ENCODE measurements around the gene SIPA1L3.

The SIPA1L3 gene

GRCh38 chr19:37943480-37943879, 36.5 kb downstream of the SIPA1L3 start:
- TF ChIP-seq OSR1 (CRISPR knock-in tag; IDR thresholded peaks at IDR 0.05), result no peak
- no peak for TF ChIP-seq ZNF8 (CRISPR knock-in tag; IDR thresholded peaks at IDR 0.05)
- no peak for ATAC-seq

GRCh38 chr19:37946132-37946531, 39.1 kb downstream of the SIPA1L3 start:
- no peak for ATAC-seq
- no peak for TF ChIP-seq RARB (CRISPR knock-in tag; IDR thresholded peaks at IDR 0.05)
- TF ChIP-seq PATZ1 (CRISPR knock-in tag; IDR thresholded peaks at IDR 0.05; ENCODE audit: borderline replicate concordance), result no peak
- TF ChIP-seq CREB5 (CRISPR knock-in tag; IDR thresholded peaks at IDR 0.05; ENCODE audit: low read depth), result no peak
- TF ChIP-seq CSDC2 (CRISPR knock-in tag; IDR thresholded peaks at IDR 0.05), result no peak
- TF ChIP-seq TCF4 (CRISPR knock-in tag; IDR thresholded peaks at IDR 0.05; ENCODE audit: borderline replicate concordance), result no peak
- TF ChIP-seq ZC3H10 (CRISPR knock-in tag; IDR thresholded peaks at IDR 0.05), result no peak
- no peak for TF ChIP-seq ZNF565 (CRISPR knock-in tag; conservative IDR thresholded peaks at IDR 0.05; ENCODE audit: low read depth)

GRCh38 chr19:37947778-37948177, 40.8 kb downstream of the SIPA1L3 start:
- no peak for TF ChIP-seq ZNF565 (CRISPR knock-in tag; conservative IDR thresholded peaks at IDR 0.05; ENCODE audit: low read depth)
- no peak for TF ChIP-seq ZNF70 (CRISPR knock-in tag; IDR thresholded peaks at IDR 0.05)
- no peak for TF ChIP-seq TCF4 (CRISPR knock-in tag; IDR thresholded peaks at IDR 0.05; ENCODE audit: borderline replicate concordance)
- no peak for TF ChIP-seq POU6F1 (CRISPR knock-in tag; IDR thresholded peaks at IDR 0.05; ENCODE audit: borderline replicate concordance, low read depth)
- TF ChIP-seq PATZ1 (CRISPR knock-in tag; IDR thresholded peaks at IDR 0.05; ENCODE audit: borderline replicate concordance), result no peak
- TF ChIP-seq RARB (CRISPR knock-in tag; IDR thresholded peaks at IDR 0.05), result no peak
- TF ChIP-seq ISL1 (CRISPR knock-in tag; IDR thresholded peaks at IDR 0.05), result no peak
- no peak for TF ChIP-seq CREB5 (CRISPR knock-in tag; IDR thresholded peaks at IDR 0.05; ENCODE audit: low read depth)
- TF ChIP-seq ZFP30 (CRISPR knock-in tag; IDR thresholded peaks at IDR 0.05), result no peak
- no peak for TF ChIP-seq CSRNP3 (CRISPR knock-in tag; IDR thresholded peaks at IDR 0.05)
- TF ChIP-seq CSDC2 (CRISPR knock-in tag; IDR thresholded peaks at IDR 0.05), result no peak
- no peak for TF ChIP-seq TSHZ2 (CRISPR knock-in tag; IDR thresholded peaks at IDR 0.05)
- no peak for TF ChIP-seq ZFP3 (CRISPR knock-in tag; IDR thresholded peaks at IDR 0.05)
- TF ChIP-seq TOX (CRISPR knock-in tag; IDR thresholded peaks at IDR 0.05; ENCODE audit: borderline replicate concordance), result no peak
- no peak for ATAC-seq
